Natural killer cell treated with Interleukin-12 subunit alpha and Interleukin-12 subunit beta and Interleukin-15 and Interleukin-18, amount 100 ng/mL, for 72 hours (primary cell): ENCODE measurements around the gene BNIP1. TPM values are rescaled to one million over a fixed set of nuclear protein-coding genes. Genes with fewer than 3 reads are reported as not detected.

ENCODE experiments used
- ATAC-seq, 2 donors: fragments of 150-1000 bp; cut with Tn5 transposase in 1 of 2; sonication (Bioruptor Pico), chemical (Tn5 transposase) in 1 of 2; 2 replicates each; pipeline ENCODE4 v1.10.0; 2021
- DNase-seq: peaks from one replicate; pipeline ENCODE4 v3.0.0; 2022; ENCODE audit warnings: low spot score
- H3K27ac Mint-ChIP-seq, 2 donors: 1 replicate in 1 of 2; 2 replicates in 1 of 2; pipeline ENCODE4 v1.8.0; 2022; ENCODE audit warnings: mixed read lengths in 2 of 2, mild to moderate bottlenecking in 1 of 2, moderate library complexity in 1 of 2
- H3K27me3 Mint-ChIP-seq, 2 donors: 1 replicate in 1 of 2; 2 replicates in 1 of 2; pipeline ENCODE4 v1.8.0; 2022; ENCODE audit warnings: mixed read lengths in 2 of 2
- H3K36me3 Mint-ChIP-seq: one replicate; pipeline ENCODE4 v1.8.0; 2022; ENCODE audit warnings: mixed read lengths
- H3K4me1 Mint-ChIP-seq, 2 donors: 1 replicate in 1 of 2; 2 replicates in 1 of 2; pipeline ENCODE4 v1.8.0; 2022; ENCODE audit warnings: low read depth in 2 of 2, mixed read lengths in 2 of 2, mild to moderate bottlenecking in 1 of 2
- H3K4me3 Mint-ChIP-seq: one replicate; pipeline ENCODE4 v1.8.0; 2022; ENCODE audit warnings: mixed read lengths
- H3K9me3 Mint-ChIP-seq: 2 replicates; pipeline ENCODE4 v1.8.0; 2022; ENCODE audit warnings: mixed read lengths
- total RNA-seq, 2 donors: library from RNA; stranded (reverse); gene quantifications; one replicate each; pipeline ENCODE4 v1.2.3, GENCODE V29; 2022

BNIP1 gene
- total RNA-seq, 2 donors from 2014 or later: 17.4 to 18.0 TPM

GRCh38 chr5:173208296-173208695, 64.0 kb downstream of the BNIP1 start:
- H3K4me3 Mint-ChIP-seq: no peak overlapping the region
- peaks cover 33 to 41% of the 10 kb centered on the region in 2 donors for H3K27me3 Mint-ChIP-seq
- H3K4me1 Mint-ChIP-seq: no peaks in the 10 kb centered on the region
- peaks cover 3% of the 10 kb centered on the region for H3K9me3 Mint-ChIP-seq
- DNase-seq (no peak), ATAC-seq (no peak)
- peaks cover 4% of the 10 kb centered on the region for H3K36me3 Mint-ChIP-seq
- H3K27ac Mint-ChIP-seq: no peak overlapping the region

GRCh38 chr5:173210877-173211276, 66.5 kb downstream of the BNIP1 start:
- Mint-ChIP-seq H3K4me3 (no peak overlapping the region), H3K27ac (no peak overlapping the region), H3K9me3 (peaks cover 3% of the 10 kb centered on the region), H3K4me1 (no peaks in the 10 kb centered on the region), H3K36me3 (peaks cover 4% of the 10 kb centered on the region), H3K27me3 (peaks cover 23 to 24% of the 10 kb centered on the region in 2 donors)
- DNase-seq (no peak), ATAC-seq (peak; percentile 25 to 64)

GRCh38 chr5:173211284-173211683, 67.0 kb downstream of the BNIP1 start:
- H3K4me1 Mint-ChIP-seq: no peaks in the 10 kb centered on the region
- H3K27me3 Mint-ChIP-seq: peaks cover 23 to 27% of the 10 kb centered on the region in 2 donors
- no peak overlapping the region for H3K4me3 Mint-ChIP-seq
- H3K36me3 Mint-ChIP-seq: peaks cover 4% of the 10 kb centered on the region
- DNase-seq: no peak
- peaks cover 3% of the 10 kb centered on the region for H3K9me3 Mint-ChIP-seq
- H3K27ac Mint-ChIP-seq: no peak overlapping the region
- ATAC-seq: peak in 1 of 2 donors; percentile 56

GRCh38 chr5:173213236-173213933, 69.1 kb downstream of the BNIP1 start:
- ATAC-seq: no peak

More at GRCh38 chr5:173213236-173213933, 69.1 kb downstream of the BNIP1 start:
- DNase-seq: no peak
- Mint-ChIP-seq H3K27ac (no peak overlapping the region), H3K4me1 (no peaks in the 10 kb centered on the region), H3K4me3 (no peak overlapping the region), H3K9me3 (peaks cover 3% of the 10 kb centered on the region), H3K36me3 (peaks cover 4% of the 10 kb centered on the region), H3K27me3 (peaks cover 24 to 30% of the 10 kb centered on the region in 2 donors)

Other genes with a start within 250 kb of the BNIP1 start
- 10 to 100 TPM; 41.5 to 47.3 TPM for gene RPL26L1, start 185.1 kb upstream of the BNIP1 start, total RNA-seq
- 100 to 1,000 TPM; 150 to 214 TPM for gene ATP6V0E1, start 160.8 kb upstream of the BNIP1 start, total RNA-seq
- gene CREBRF, start 88.2 kb upstream of the BNIP1 start, total RNA-seq: 10 to 100 TPM in 1 of 2 donors, 1 to 10 TPM in 1; 9.8 to 16.5 TPM
- gene NKX2-5, start 90.7 kb downstream of the BNIP1 start, total RNA-seq: not detected
- gene STC2, start 183.9 kb downstream of the BNIP1 start, total RNA-seq: under 1 TPM; 0.59 to 0.78 TPM